Activated CD8-positive, alpha-beta T cell treated with anti-CD3 and anti-CD28 coated beads, Interleukin-2, amount 10 ng/mL, durations not matched to agents 7 days and 5 days (primary cell): ENCODE measurements around the gene ANKS1B. TPM values are rescaled to one million over a fixed set of nuclear protein-coding genes. Genes with fewer than 3 reads are reported as not detected.
A peak's percentile ranks its signal among the peaks of the same experiment; 100 is the strongest.

Experiments
- ATAC-seq: fragments of 150-1000 bp; cut with Tn5 transposase; one replicate; pipeline ENCODE4 v1.10.0; 2021; ENCODE audit warnings: moderate library complexity
- CTCF ChIA-PET: fragments of 350-600 bp; sonication (Branson Sonifier 250); formaldehyde crosslinking; loops from one replicate; lab custom pipeline; 2021; ENCODE audit warnings: antibody characterized with exemption; lab: Charles Lee
- POLR2A ChIA-PET: fragments of 350-600 bp; sonication (Branson Sonifier 250); formaldehyde crosslinking; loops from one replicate; lab custom pipeline; 2021; ENCODE audit warnings: antibody characterized with exemption; lab: Charles Lee
- DNase-seq: peaks from one replicate; pipeline ENCODE4 v3.0.0-alpha.2; 2020
- H3K27ac Mint-ChIP-seq: one replicate; pipeline ENCODE4 v1.8.0; 2021; ENCODE audit warnings: mild to moderate bottlenecking, mixed read lengths
- H3K27me3 Mint-ChIP-seq: one replicate; pipeline ENCODE4 v1.8.0; 2021; ENCODE audit warnings: low read depth, mixed read lengths
- H3K36me3 Mint-ChIP-seq: one replicate; pipeline ENCODE4 v1.8.0; 2021; ENCODE audit warnings: low read depth, mixed read lengths
- H3K4me1 Mint-ChIP-seq: one replicate; pipeline ENCODE4 v1.8.0; 2021; ENCODE audit warnings: low read depth, mixed read lengths
- H3K4me3 Mint-ChIP-seq: one replicate; pipeline ENCODE4 v1.8.0; 2021; ENCODE audit warnings: mild to moderate bottlenecking, mixed read lengths
- H3K9me3 Mint-ChIP-seq: one replicate; pipeline ENCODE4 v1.8.0; 2022; ENCODE audit warnings: mixed read lengths; ENCODE audit not compliant: insufficient read depth
- total RNA-seq, 2 experiments: library from RNA; stranded (reverse); gene quantifications; one replicate each; pipeline ENCODE4 v1.2.3, GENCODE V29; 2021

The ANKS1B gene
- total RNA-seq, 2 experiments from 2014 or later: not detected

DNA sequence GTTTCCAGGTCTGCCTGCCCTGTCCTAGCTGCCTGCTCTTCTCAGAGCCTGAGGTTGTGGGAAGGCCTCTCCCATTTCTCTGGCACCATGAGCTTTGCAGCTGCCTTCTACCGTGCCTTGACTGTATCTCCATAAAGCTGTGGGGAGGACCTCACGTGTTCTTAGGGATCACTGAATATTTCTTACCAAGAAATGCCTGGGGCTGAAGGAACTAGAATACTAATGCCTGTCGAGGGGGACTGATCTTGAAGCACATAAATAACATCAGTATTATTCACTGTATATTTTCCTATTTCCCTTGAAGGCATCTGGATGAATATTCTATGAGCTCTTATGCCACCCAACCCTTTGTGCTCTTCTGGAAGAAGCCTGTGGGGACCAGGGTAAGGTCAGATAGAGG lies 1236.3 kb downstream of the ANKS1B start:
- CTCF ChIA-PET: no interaction called here
- no peak for ATAC-seq

DNA sequence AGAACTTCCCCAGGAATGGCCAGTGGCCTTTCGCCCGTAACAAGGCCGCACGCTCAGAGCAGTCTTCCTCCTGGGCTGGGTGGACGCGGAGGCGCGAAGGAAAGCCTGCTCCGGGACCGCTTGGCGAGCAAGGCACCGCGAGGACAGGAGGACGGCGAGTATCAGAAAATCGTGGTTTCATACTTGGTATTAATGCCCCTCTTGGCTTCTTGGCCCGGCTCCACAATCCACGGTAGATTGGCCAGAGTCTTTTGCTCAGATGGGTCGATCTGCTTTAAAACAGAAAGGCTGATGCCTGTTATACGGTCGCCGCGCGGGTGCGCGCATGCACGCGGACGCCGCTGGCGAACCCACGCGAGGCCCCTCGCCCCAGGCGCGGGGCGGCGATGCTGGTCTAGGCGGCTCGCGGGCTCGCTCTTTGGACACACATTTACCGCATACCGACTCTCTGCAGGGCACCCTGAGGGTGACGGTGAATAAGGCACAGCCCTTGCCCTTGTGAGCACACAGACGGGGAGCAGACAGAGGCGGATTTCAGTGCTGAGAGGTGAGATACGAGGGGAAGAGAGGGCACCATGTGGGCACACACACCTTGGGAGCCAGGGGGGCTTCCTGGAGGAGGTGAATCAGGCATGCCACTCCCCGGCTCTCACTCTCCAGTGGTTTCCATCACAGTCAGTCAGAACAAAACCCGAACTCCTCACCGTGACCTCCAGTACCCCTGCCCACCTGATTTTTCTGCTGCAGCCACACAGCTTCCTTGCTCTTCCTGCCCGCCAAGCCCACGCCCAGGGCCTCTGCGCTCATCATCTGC lies 1239.0 kb downstream of the ANKS1B start:
- DNase-seq (peak; percentile 25), ATAC-seq (peak; percentile 68)
- Mint-ChIP-seq H3K36me3 (no peaks in the 10 kb centered on the region), H3K9me3 (no peaks in the 10 kb centered on the region), H3K4me1 (peaks cover 12% of the 10 kb centered on the region), H3K27me3 (peaks cover 31% of the 10 kb centered on the region), H3K4me3 (peak overlapping the region; percentile 59), H3K27ac (no peak overlapping the region)
- ChIA-PET POLR2A (no interaction called here), CTCF (no interaction called here)

More for the DNA sequence above, 1236.3 kb downstream of the ANKS1B start:
- Mint-ChIP-seq H3K4me1 (peaks cover 10% of the 10 kb centered on the region), H3K36me3 (no peaks in the 10 kb centered on the region), H3K9me3 (no peaks in the 10 kb centered on the region), H3K4me3 (no peak overlapping the region), H3K27ac (no peak overlapping the region), H3K27me3 (peaks cover 26% of the 10 kb centered on the region)
- DNase-seq: no peak
- POLR2A ChIA-PET: no interaction called here

DNA sequence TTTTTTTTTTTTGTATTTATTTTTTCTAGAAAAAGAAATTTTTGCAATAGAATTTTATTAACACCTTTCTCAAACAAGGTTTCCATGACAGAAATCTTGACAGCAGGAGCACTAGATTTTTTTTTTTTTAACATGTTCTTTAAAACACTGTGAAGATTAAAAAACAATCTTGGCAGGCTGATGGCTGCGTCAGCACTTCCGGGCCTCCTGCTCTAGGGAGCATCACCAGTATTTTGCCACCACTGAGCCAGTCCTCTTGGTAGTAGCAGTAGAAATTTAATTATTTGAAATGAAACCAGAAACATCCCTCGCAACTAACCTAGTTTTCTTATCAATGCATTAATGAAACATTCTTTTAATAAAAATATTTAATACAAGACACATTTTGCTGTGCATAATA lies 1240.1 kb downstream of the ANKS1B start:
- ATAC-seq: no peak
- ChIA-PET CTCF (no interaction called here), POLR2A (no interaction called here)
- Mint-ChIP-seq H3K4me1 (peaks cover 12% of the 10 kb centered on the region), H3K27me3 (peaks cover 28% of the 10 kb centered on the region), H3K9me3 (no peaks in the 10 kb centered on the region), H3K36me3 (no peaks in the 10 kb centered on the region), H3K27ac (no peak overlapping the region), H3K4me3 (no peak overlapping the region)
- DNase-seq: no peak

DNA sequence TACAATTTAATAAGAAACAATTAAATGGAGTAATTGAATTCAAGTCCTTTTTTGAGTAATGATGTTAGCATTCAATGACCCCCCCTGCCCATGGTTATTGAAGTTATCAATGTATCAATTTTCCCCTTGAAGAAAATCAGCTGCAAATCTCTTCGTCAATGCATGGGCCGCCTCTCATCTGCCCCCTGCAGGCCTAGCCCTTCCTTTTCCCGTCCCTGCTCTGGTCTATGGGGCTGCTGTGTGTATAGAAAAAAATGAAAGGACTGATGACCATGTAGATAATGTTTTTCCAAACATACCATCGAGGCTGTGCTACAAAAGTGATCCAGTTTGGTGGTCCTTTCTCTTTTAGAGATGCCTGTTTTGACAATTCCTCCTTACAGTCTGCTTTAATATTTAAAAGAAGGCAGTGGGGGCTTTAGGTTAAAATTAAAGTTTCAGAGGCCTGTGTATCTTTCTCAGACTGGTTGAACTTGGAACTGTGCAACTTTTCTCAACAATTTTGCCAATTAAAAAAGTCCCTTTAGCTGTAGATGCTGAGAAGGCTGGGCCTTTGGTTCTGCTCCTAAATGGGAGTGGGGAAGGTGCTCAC lies 1241.3 kb downstream of the ANKS1B start:
- H3K9me3 Mint-ChIP-seq: no peaks in the 10 kb centered on the region
- peak; percentile 55 for DNase-seq
- H3K27ac Mint-ChIP-seq: no peak overlapping the region
- POLR2A ChIA-PET: no interaction called here
- H3K36me3 Mint-ChIP-seq: no peaks in the 10 kb centered on the region
- CTCF ChIA-PET: interaction anchor here (0.8 to 4.2 kb wide), 6 partner anchors 9 to 177 kb away, joined by 3 to 34 read pairs (median 8); no protein-coding TSS in a partner anchor
- ATAC-seq: peak; percentile 50
- peaks cover 12% of the 10 kb centered on the region for H3K4me1 Mint-ChIP-seq
- H3K4me3 Mint-ChIP-seq: no peak overlapping the region
- peaks cover 27% of the 10 kb centered on the region for H3K27me3 Mint-ChIP-seq

DNA sequence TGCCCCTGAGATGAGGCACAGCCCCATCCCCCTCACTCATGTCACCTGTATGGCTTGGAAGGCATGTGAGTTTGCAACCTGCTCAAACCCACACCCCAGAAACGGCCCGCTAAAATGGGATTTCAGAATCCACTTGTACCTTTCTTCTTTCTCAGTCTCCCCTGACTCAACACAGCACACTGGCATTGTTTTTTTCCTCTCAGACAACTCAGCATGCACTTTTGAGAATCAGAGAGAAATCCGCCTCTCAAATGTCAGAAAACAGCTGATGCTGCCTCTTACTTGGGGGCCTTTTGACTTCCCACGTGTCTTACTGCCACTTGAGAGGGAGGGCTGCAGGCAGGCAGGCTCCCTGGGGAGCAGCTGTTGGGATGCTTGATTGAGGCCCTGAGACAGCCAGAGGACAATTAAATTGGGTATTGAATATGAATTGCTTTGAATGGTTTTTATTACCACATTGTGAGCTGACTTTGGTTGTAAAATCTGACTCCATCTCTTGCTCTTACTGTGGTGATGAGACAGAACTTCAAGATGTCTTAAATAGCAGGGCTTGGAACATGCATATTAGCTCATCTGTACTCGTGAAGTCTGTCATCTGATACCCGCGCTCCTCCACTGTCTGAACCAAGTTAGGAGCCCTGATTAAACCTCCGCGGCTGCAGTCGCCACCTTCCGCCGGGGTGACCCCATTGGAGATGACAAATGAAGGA lies 1243.0 kb downstream of the ANKS1B start:
- no peaks in the 10 kb centered on the region for H3K9me3 Mint-ChIP-seq
- no peaks in the 10 kb centered on the region for H3K36me3 Mint-ChIP-seq
- POLR2A ChIA-PET: no interaction called here
- DNase-seq (no peak), ATAC-seq (no peak)
- peaks cover 12% of the 10 kb centered on the region for H3K4me1 Mint-ChIP-seq
- H3K27me3 Mint-ChIP-seq: peaks cover 18% of the 10 kb centered on the region
- no peak overlapping the region for H3K4me3 Mint-ChIP-seq
- CTCF ChIA-PET: interaction anchor here (1.0 to 4.2 kb wide), 9 partner anchors 11 to 257 kb away, joined by 3 to 34 read pairs (median 8); no protein-coding TSS in a partner anchor
- H3K27ac Mint-ChIP-seq: no peak overlapping the region

DNA sequence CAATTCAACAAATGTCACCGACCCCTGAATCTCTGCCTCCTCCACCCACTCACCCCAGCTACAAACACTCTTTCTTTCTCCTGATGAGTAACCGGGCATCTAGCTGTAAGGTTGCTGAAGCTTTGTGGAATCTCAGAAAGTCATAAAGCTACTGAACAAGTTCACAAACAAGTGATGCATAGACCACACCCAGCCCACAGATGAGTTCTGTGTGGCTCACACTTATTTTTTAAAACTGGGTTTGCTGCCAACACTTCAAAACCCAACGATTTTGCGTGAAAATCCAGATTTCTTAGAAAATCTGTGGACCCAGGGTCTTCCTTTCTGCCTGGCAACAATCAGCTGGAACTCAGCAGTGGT lies 1243.6 kb downstream of the ANKS1B start:
- Mint-ChIP-seq H3K9me3 (no peaks in the 10 kb centered on the region), H3K27me3 (peaks cover 12% of the 10 kb centered on the region), H3K4me3 (no peak overlapping the region), H3K4me1 (peaks cover 10% of the 10 kb centered on the region), H3K27ac (no peak overlapping the region), H3K36me3 (no peaks in the 10 kb centered on the region)
- DNase-seq (no peak), ATAC-seq (no peak)
- ChIA-PET CTCF (interaction anchor here (1.1 to 4.2 kb wide), 6 partner anchors 10 to 257 kb away, joined by 3 to 34 read pairs (median 10); no protein-coding TSS in a partner anchor), POLR2A (no interaction called here)

DNA sequence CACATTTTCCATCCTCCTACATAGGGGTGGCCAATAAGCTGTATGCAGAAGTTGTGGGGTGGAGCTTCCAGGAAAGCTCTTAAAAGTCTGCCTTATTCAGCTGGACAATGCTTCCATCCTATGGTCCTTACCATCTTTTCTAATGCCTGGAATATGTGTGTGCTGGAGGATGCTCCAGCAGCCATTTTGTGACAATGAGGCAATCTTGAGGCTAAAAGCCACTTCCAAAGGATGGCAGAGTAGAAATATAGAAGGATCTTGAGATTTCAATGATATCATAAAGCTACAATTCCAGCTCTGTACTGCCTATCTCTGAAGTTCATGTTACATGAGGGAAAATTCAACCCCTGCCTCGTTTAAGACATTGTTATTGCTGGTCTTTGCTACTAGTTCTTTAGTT lies 1244.0 kb downstream of the ANKS1B start:
- no peak for ATAC-seq
- Mint-ChIP-seq H3K36me3 (no peaks in the 10 kb centered on the region), H3K4me3 (no peak overlapping the region), H3K4me1 (peaks cover 6% of the 10 kb centered on the region), H3K27ac (no peak overlapping the region), H3K27me3 (peaks cover 8% of the 10 kb centered on the region), H3K9me3 (no peaks in the 10 kb centered on the region)
- ChIA-PET POLR2A (no interaction called here), CTCF (interaction anchor here (1.1 to 4.2 kb wide), 6 partner anchors 10 to 257 kb away, joined by 3 to 34 read pairs (median 8); no protein-coding TSS in a partner anchor)
- DNase-seq: no peak

DNA sequence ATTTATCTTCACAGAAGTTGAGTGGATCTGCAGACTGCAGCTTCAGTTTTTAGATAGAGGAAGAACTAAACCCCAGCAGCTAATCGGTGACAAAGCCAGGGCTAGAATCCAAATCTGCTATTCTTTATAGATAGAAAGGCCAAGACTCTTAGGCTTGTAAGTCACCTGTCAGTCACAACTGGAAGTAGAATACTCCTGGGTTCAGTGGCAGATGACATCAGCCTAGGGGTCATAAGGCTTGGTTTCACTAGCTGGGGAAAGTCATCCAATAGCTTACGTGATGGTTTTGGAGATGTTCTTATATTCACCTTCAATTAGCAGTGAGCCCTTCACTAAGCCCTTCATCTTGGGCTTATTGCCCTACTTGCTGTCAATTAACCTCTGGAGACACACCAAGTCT lies 1246.2 kb downstream of the ANKS1B start:
- H3K4me3 Mint-ChIP-seq: no peak overlapping the region
- H3K4me1 Mint-ChIP-seq: peaks cover 3% of the 10 kb centered on the region

DNA sequence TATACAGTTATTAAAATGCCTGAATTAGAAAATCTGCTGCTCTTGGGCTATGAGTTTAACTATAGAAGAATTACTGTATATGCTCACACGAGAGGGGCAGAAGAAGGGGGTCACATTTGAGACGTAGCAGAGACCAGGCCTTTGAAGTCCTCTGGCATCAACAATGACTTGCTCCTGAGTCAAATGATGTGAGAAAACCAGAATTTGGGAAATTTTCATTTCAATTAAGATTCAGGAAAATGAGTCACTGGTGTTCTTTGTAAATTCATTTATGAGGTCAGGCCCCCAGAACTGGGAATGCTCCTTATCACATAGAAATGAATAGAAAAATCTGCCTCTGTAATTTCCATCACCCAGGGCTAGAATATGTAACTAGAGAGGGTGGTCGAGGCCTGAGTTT lies 1246.7 kb downstream of the ANKS1B start:
- ATAC-seq: no peak
- H3K4me1 Mint-ChIP-seq: peaks cover 3% of the 10 kb centered on the region
- POLR2A ChIA-PET: no interaction called here
- H3K27me3 Mint-ChIP-seq: peaks cover 3% of the 10 kb centered on the region
- H3K4me3 Mint-ChIP-seq: no peak overlapping the region
- CTCF ChIA-PET: no interaction called here
- H3K36me3 Mint-ChIP-seq: peaks cover 4% of the 10 kb centered on the region
- no peak for DNase-seq
- no peak overlapping the region for H3K27ac Mint-ChIP-seq
- H3K9me3 Mint-ChIP-seq: no peaks in the 10 kb centered on the region

More for the DNA sequence above, 1246.2 kb downstream of the ANKS1B start:
- DNase-seq (no peak), ATAC-seq (no peak)
- ChIA-PET POLR2A (interaction anchor here (0.6 kb wide), 1 partner anchor 72 kb away, joined by 3 read pairs; no protein-coding TSS in a partner anchor), CTCF (interaction anchor here (1.2 kb wide), 2 partner anchors 13 to 36 kb away, joined by 3 to 5 read pairs; no protein-coding TSS in a partner anchor)
- H3K9me3 Mint-ChIP-seq: no peaks in the 10 kb centered on the region
- H3K27me3 Mint-ChIP-seq: peaks cover 5% of the 10 kb centered on the region
- no peak overlapping the region for H3K27ac Mint-ChIP-seq
- H3K36me3 Mint-ChIP-seq: peaks cover 4% of the 10 kb centered on the region

DNA sequence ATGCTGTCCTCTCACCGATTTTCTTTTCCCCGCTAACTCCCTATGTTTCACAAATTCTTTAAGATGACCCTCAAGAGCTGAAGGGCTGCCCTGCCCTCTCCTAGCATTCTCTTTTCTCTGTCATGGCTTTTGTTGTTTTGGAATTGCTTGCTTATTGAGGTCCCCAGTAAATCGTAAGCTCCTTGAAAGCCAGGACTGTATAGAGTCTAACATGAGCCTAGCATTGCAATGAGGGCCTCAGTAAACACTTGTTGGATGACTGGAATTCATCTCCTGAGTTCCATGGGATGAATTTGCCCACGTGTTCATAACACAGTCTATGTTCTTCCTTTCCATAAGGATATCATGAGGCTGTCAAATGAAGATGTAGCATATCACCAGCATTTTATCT lies 1247.4 kb downstream of the ANKS1B start:
- ChIA-PET POLR2A (no interaction called here), CTCF (no interaction called here)
- peaks cover 3% of the 10 kb centered on the region for H3K4me1 Mint-ChIP-seq
- DNase-seq (no peak), ATAC-seq (no peak)
- H3K36me3 Mint-ChIP-seq: peaks cover 6% of the 10 kb centered on the region
- H3K27ac Mint-ChIP-seq: no peak overlapping the region
- no peaks in the 10 kb centered on the region for H3K9me3 Mint-ChIP-seq
- H3K4me3 Mint-ChIP-seq: no peak overlapping the region
- peaks cover 3% of the 10 kb centered on the region for H3K27me3 Mint-ChIP-seq

DNA sequence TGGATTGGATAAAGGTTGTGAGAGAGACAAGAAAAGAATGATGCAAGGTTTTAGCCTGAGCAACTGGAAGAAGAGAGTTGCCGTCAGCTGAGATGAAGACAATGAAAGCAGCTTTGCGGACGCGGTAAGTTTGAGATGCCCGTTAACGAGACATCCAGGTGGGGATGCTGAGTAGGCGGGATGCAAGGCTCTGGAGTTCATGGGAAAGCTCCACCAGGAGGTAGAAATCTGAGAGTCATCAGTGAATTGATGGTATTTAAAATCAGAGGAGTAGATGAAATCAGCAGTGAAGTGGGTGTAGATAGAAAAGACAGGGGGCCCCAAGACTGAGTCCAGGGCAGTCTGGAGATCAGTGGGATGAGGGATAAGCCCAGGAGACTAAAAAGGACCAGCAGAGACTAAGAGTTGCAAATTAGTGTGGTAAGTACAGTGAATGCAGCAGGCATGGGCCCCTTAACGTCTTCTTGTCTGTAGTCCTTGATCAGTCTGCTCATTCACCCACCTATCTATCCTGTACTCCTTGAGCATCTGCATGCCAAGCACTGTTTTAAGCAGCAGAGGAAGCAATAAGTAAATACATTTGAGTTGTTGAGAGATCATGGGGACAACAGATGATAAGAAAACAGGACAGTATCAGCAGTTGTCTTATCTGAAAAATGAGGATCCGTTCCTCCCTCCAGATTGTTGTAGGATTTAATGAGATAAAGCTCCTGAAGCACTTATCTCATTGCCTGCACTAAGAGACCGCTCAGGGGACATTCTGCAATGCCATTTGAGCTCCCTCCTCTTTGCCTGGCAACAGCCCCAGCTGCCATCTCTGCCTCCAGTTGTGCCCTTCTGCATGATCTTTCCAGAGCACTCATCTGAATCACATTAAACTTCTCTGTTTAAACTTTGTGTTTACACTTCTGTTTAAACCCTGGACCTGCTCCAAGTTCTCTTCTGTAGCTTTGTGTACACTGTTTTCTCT lies 1248.1 kb downstream of the ANKS1B start:
- POLR2A ChIA-PET: no interaction called here
- H3K27ac Mint-ChIP-seq: no peak overlapping the region

More for the DNA sequence above, 1248.1 kb downstream of the ANKS1B start:
- peaks cover 11% of the 10 kb centered on the region for H3K36me3 Mint-ChIP-seq
- H3K4me3 Mint-ChIP-seq: no peak overlapping the region
- no peak for ATAC-seq
- no peak for DNase-seq
- peaks cover 3% of the 10 kb centered on the region for H3K4me1 Mint-ChIP-seq
- CTCF ChIA-PET: interaction anchor here (1.2 kb wide), 1 partner anchor 15 kb away, joined by 3 read pairs; no protein-coding TSS in a partner anchor
- H3K27me3 Mint-ChIP-seq: peaks cover 3% of the 10 kb centered on the region
- H3K9me3 Mint-ChIP-seq: no peaks in the 10 kb centered on the region
